HepG2 (cell line): ENCODE results near the gene NEURL3. TPM values are rescaled to one million over a fixed set of nuclear protein-coding genes. Genes with fewer than 3 reads are reported as not detected.

Experiments
- ATAC-seq: fragments of 200-7000 bp; cut with Tn5 transposase; 3 replicates; pipeline ENCODE4 v1.9.1; 2020; ENCODE audit warnings: mild to moderate bottlenecking, moderate library complexity
- BruUV-seq: library from RNA; stranded (reverse); fragments of 400-500 nt; replicated peaks from 2 replicates; lab custom pipeline; 2021; lab: Mats Ljungman, UMichigan
- CTCF ChIA-PET: fragments of 300-600 bp; formaldehyde crosslinking; extraction: SDS; loops from one replicate; lab custom pipeline; 2021; ENCODE audit warnings: low total read pairs, inconsistent platforms, low intra/inter-chr PET ratio; lab: Yijun Ruan, JAX
- POLR2A ChIA-PET: fragments of 350-600 bp; sonication (Branson Sonifier 250); formaldehyde crosslinking; loops from one replicate; lab custom pipeline; 2020; ENCODE audit warnings: antibody characterized with exemption, inconsistent platforms; lab: Yijun Ruan, JAX
- DNase-seq: peaks from one replicate; pipeline ENCODE4 v3.0.0-alpha.2; 2015; ENCODE audit warnings: low spot score
- FAIRE-seq: peaks from 3 replicates; lab custom pipeline; 2011; peaks lifted over from hg19 to GRCh38; lab: Jason Lieb, UNC
- H2AFZ ChIP-seq: one replicate; pipeline ENCODE4 v1.6.1; 2011; ENCODE audit warnings: low read length, inconsistent platforms
- H3K27ac ChIP-seq: fragments of 300-600 bp; 3 replicates; pipeline ENCODE4 v1.8.0; 2011; ENCODE audit warnings: mixed run types, mild to moderate bottlenecking, mixed read lengths, low read length, inconsistent platforms; ENCODE audit not compliant: insufficient read depth; ENCODE audit errors: extremely low read length
- H3K27me3 ChIP-seq, 2 experiments: fragments of 200-600 bp in 1 of 2; 2 replicates in 1 of 2; 3 replicates in 1 of 2; pipeline versions ENCODE4 v1.6.0 to v1.8.0; 2011; ENCODE audit warnings: low read length in 2 of 2, mild to moderate bottlenecking in 2 of 2, moderate library complexity in 2 of 2, inconsistent platforms in 1 of 2; ENCODE audit not compliant: insufficient read depth in 2 of 2, control insufficient read depth in 1 of 2
- H3K36me3 ChIP-seq, 2 experiments: fragments of 200-600 bp in 1 of 2; replicated peaks in 1 of 2; 2 replicates in 1 of 2; 3 replicates in 1 of 2; pipeline versions ENCODE4 v1.5.1 to v1.8.0; 2011; ENCODE audit warnings: low read length in 2 of 2, inconsistent platforms in 1 of 2; ENCODE audit not compliant: insufficient read depth in 2 of 2, control insufficient read depth in 1 of 2
- H3K4me1 ChIP-seq: 2 replicates; pipeline ENCODE4 v1.5.1; 2012; ENCODE audit warnings: low read length, inconsistent platforms; ENCODE audit not compliant: insufficient read depth
- H3K4me2 ChIP-seq: 2 replicates; pipeline ENCODE4 v1.6.0; 2011; ENCODE audit warnings: low read depth, low read length, inconsistent platforms
- H3K4me3 ChIP-seq, 3 experiments: fragments of 200-600 bp in 1 of 3; sonication (generic), shearing (Covaris generic) in 1 of 3; replicated peaks in 1 of 3; 2 replicates each; pipeline ENCODE4 v1.5.1; 2011 to 2016; ENCODE audit warnings: low read length in 3 of 3, inconsistent platforms in 2 of 3, low read depth in 2 of 3, mild to moderate bottlenecking in 2 of 3, control low read depth in 1 of 3, mixed read lengths in 1 of 3; ENCODE audit not compliant: insufficient read depth in 1 of 3
- H3K79me2 ChIP-seq: one replicate; pipeline ENCODE4 v1.6.1; 2011; ENCODE audit warnings: low read length, inconsistent platforms; ENCODE audit not compliant: insufficient read depth
- H3K9ac ChIP-seq: 2 replicates; pipeline ENCODE4 v1.6.0; 2011; ENCODE audit warnings: mild to moderate bottlenecking, low read depth, low read length, inconsistent platforms; ENCODE audit not compliant: insufficient read depth
- H3K9me3 ChIP-seq: 2 replicates; pipeline ENCODE4 v1.5.1; 2012; ENCODE audit warnings: mild to moderate bottlenecking, low read length
- H4K20me1 ChIP-seq: 2 replicates; pipeline ENCODE4 v1.6.0; 2011; ENCODE audit warnings: inconsistent platforms, mild to moderate bottlenecking, low read length, moderate library complexity; ENCODE audit not compliant: insufficient read depth
- BRD4 ChIP-seq: sonication (generic); formaldehyde crosslinking; IDR thresholded peaks from 2 replicates; pipeline ENCODE4 v1.4.0; 2020; ENCODE audit warnings: missing genetic modification reagents
- KMT2A ChIP-seq: sonication (generic); formaldehyde crosslinking; IDR thresholded peaks from 2 replicates; pipeline ENCODE4 v1.4.0; 2020; ENCODE audit warnings: missing genetic modification reagents
- MAFF ChIP-seq: IDR thresholded peaks from 2 replicates; pipeline ENCODE4 v1.6.1; 2011; ENCODE audit warnings: low read depth, low read length, improper control_type of control experiment
- MAFG ChIP-seq: sonication (generic); formaldehyde crosslinking; IDR thresholded peaks from 2 replicates; pipeline ENCODE4 v1.5.1; 2020; ENCODE audit warnings: mild to moderate bottlenecking, missing genetic modification reagents
- MAFK ChIP-seq, 2 experiments: IDR thresholded peaks in 1 of 2; conservative IDR thresholded peaks in 1 of 2; 2 replicates each; pipeline ENCODE4 v1.6.1; 2011; ENCODE audit warnings: improper control_type of control experiment in 2 of 2, low read length in 2 of 2
- MNT ChIP-seq: fragments of 450-650 bp; IDR thresholded peaks from 2 replicates; pipeline ENCODE4 v1.6.1; 2016
- ZSCAN21 ChIP-seq: sonication (generic); formaldehyde crosslinking; IDR thresholded peaks from 2 replicates; pipeline ENCODE4 v1.8.0; 2022; ENCODE audit warnings: mild to moderate bottlenecking, missing genetic modification reagents, moderate library complexity, borderline replicate concordance
- WGBS: methylation state at CpG from one replicate; pipeline ENCODE4 v1.1.6; 2017; ENCODE audit warnings: low lambda C conversion rate; 5-methylcytosine and 5-hydroxymethylcytosine counted together
- in situ Hi-C: cut with HindIII; loops from 2 replicates; pipeline ENCODE4 v1.10.0; 2017; ENCODE audit warnings: low pct_unique_long_range_greater_than_20kb; ENCODE audit not compliant: extremely low pct_ligation_motif_present
- intact Hi-C: fragments of 100-400 bp; cut with micrococcal nuclease; formaldehyde crosslinking; loops from one replicate; pipeline ENCODE4 v1.10.0; 2022; ENCODE audit not compliant: unreplicated experiment
- polyA plus RNA-seq, 8 experiments: library from polyadenylated mRNA; depleted of rRNA in 3 of 8; stranded (reverse) in 7 of 8; unstranded in 1 of 8; fragments of >200 nt; fragmentation: Illumina TruSeq in 4 of 8; extraction: Trizol in 4 of 8; gene quantifications; 2 replicates each; pipeline versions ENCODE4 v1.2.1 to v1.2.3, GENCODE V29; 2011 to 2016; ENCODE audit warnings: low read depth in 4 of 8, missing spikeins in 1 of 8, mixed read lengths in 1 of 8; ENCODE audit not compliant: insufficient read depth in 1 of 8
- total RNA-seq, 5 experiments: library from RNA; depleted of rRNA; stranded (reverse); fragments of >200 nt; fragmentation: Illumina TruSeq; extraction: Trizol; gene quantifications; 2 replicates each; pipeline ENCODE4 v1.2.3, GENCODE V29; 2016; ENCODE audit warnings: low read depth in 1 of 5

The NEURL3 gene
- total and polyA plus RNA-seq, 2 of the 13 experiments (the other 11 are each of a cell fraction or from before 2014, with no cell fraction given), result 0.16 to 1.2 TPM

GRCh38 chr2:96526101-96526591 lies 21.0 kb upstream of the NEURL3 start:
- no peak for DNase-seq
- Histone ChIP-seq H3K36me3 (no peaks in the 10 kb centered on the region), H3K79me2 (no peaks in the 10 kb centered on the region), H3K9ac (no peak overlapping the region), H3K4me1 (peaks cover 2% of the 10 kb centered on the region; the same call in 1 of the 2 replicates), H3K27ac (no peak overlapping the region), H2AFZ (no peak overlapping the region), H3K9me3 (no peaks in the 10 kb centered on the region), H3K27me3 (peaks cover 17 to 68% of the 10 kb centered on the region in 2 experiments), H3K4me2 (no peak overlapping the region)
- no TSS peak for BruUV-seq
- no peak for FAIRE-seq
- CTCF ChIA-PET, result no interaction called here
- TF ChIP-seq ZSCAN21 (CRISPR knock-in tag) (no peak), MAFG (0 out of 2 replicates have a peak, but pooled peaks have one; percentile 21), MAFK (conservative IDR thresholded peaks at IDR 0.05 in 1 of 2, IDR thresholded peaks at IDR 0.05 in 1 of 2; ENCODE audit: low read length in 2 of 2) (0 out of 4 replicates have a peak, but pooled peaks of 1 of the 2 experiments have one; percentile 17), MAFF (0 out of 2 replicates have a peak, but pooled peaks have one; percentile 12)
- TF ChIP-seq, all 625 proteins: peak for 3
- no peaks in the 10 kb centered on the region for H4K20me1 ChIP-seq
- intact Hi-C loops (no loop called here), in situ Hi-C loops (no loop called here)
- ATAC-seq, result peak; percentile 22
- 31% methylated on average over 3 of the region's 12 CpGs for WGBS
- POLR2A ChIA-PET, result no interaction called here
- H3K4me3 ChIP-seq, result no peak overlapping the region

GRCh38 chr2:96525211-96525507 lies 20.0 kb upstream of the NEURL3 start:
- no peaks in the 10 kb centered on the region for H3K4me1 ChIP-seq
- DNase-seq (no peak), FAIRE-seq (no peak), ATAC-seq (no peak)
- BruUV-seq, result no TSS peak
- H3K27ac ChIP-seq, result no peak overlapping the region
- no peak overlapping the region for H2AFZ ChIP-seq
- in situ Hi-C loops, result no loop called here
- no peak overlapping the region for H3K4me2 ChIP-seq
- CTCF ChIA-PET, result no interaction called here
- H3K27me3 ChIP-seq, result peaks cover 8 to 59% of the 10 kb centered on the region in 2 experiments
- no peaks in the 10 kb centered on the region for H3K9me3 ChIP-seq
- no peaks in the 10 kb centered on the region for H3K36me3 ChIP-seq
- no peak overlapping the region for H3K4me3 ChIP-seq
- TF ChIP-seq BRD4 (CRISPR knock-in tag), result no peak
- TF ChIP-seq KMT2A (CRISPR knock-in tag), result no peak
- TF ChIP-seq MNT, result peak; percentile 37
- intact Hi-C loops, result no loop called here
- 52% methylated on average over 4 of the region's 4 CpGs for WGBS
- no peak overlapping the region for H3K9ac ChIP-seq
- no peaks in the 10 kb centered on the region for H4K20me1 ChIP-seq
- H3K79me2 ChIP-seq, result no peaks in the 10 kb centered on the region
- POLR2A ChIA-PET, result no interaction called here
